Stimulated activated CD8-positive, alpha-beta memory T cell treated with anti-CD3 and anti-CD28 coated beads, Interleukin-12 subunit alpha, Interleukin-12 subunit beta, amount 100 ng/mL, for 4 hours (primary cell): ENCODE data around the gene VWA8.
"Not testable (repeated sequence)": the region's sequence is repeated elsewhere in the genome, so short reads cannot be mapped to it uniquely, and the experiment has no call there.

Source experiments
- DNase-seq: peaks from one replicate; pipeline ENCODE4 v3.0.0-alpha.2; 2020; ENCODE audit warnings: low read depth

Gene VWA8

GRCh38 chr13:41682001-41682400 lies 278.9 kb downstream of the VWA8 start:
- DNase-seq, result no peak

DNA sequence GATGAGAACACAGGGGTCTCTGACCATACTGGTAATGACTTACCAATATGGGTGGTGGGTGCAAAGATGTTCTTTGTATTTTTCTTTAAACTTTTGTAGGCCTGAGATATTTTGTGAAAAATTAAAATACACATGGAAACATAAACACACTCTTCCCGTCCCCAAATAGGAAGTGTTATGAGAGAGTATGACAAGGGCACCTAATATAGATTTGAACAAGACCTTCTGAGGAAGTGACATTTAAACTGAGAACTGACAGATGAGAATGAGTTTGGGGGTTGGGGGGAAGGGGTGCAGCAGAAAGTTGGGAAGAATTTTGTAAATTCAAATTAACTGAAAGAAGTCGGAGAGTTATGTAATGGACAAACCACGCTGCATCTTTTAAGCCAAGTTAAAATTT lies 279.3 kb downstream of the VWA8 start:
- DNase-seq, result no peak

DNA sequence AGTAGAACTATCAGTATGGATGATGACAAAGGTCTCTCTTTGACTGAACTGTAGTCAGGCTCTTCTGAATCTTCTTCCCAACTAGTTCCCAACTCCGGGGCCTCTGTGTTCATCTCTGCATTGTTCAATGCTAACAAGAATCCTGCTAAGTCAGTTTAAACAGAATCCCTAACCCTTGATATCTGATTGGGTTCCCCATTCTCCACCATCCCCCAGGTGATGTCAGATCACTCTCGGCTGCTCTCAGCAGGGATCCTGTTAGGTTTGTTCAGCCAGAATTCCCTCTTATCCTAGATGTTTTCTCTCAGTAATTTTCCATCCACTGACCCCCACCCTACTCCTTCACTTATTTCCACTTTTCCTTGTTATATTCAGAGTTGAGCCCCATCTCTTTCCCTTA lies 280.0 kb downstream of the VWA8 start:
- DNase-seq, result no peak

DNA sequence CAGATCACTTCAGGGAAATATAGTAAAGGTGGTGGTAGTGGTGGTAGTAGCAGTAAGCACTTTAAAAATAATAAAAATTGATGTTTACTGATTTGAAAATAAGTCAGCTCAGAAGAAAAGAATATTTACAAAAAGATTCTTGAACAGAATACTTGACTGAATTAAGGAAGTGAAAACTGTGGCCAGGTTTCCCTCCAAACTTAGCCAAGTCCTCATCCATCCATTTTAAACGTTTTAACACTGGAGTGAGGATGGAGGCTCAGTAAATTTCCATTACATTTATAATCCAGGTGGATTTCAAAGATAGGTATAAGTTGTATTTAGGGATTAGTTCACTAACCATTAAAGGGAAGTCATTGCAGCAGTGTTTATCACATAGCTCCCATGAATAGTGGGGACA lies 282.1 kb downstream of the VWA8 start:
- DNase-seq, result no peak

DNA sequence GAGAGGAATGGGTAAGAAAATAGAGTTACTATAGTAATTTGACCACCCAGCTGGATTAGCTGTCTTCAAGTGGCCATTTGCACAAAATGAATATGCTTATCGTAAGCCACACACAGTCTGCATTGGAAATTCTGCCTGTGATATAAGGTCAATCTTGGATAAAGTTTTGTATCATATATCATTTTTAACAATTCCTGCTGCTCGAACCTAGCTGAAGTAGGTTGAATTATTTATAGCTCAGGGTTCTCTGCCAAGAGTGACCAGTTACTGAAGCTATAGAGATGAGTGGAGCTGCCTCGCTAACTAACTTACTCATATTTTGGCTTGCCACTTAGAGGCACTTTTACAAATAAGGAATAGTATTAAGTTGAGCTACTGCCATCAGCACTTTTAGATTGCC lies 282.7 kb downstream of the VWA8 start:
- DNase-seq, result no peak

DNA sequence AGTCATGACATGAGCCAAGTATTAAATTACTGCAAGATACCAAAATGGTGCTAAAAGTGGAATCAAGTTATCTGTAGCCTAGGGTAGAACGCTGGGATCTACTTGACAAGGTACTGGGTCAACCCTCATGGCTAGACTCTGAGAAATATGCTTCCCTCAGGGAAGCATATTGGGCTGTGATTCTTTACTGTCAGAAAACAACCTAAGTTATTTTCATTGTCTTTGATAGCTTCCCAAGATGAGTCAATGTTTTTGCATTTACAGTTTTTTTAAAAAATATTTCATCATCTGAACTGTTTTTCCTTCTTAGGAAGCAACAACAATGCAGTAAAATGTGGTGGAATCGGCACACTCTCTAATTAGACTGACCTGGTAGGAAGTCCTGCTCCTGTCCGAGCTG lies 285.6 kb downstream of the VWA8 start:
- DNase-seq, result no peak

DNA sequence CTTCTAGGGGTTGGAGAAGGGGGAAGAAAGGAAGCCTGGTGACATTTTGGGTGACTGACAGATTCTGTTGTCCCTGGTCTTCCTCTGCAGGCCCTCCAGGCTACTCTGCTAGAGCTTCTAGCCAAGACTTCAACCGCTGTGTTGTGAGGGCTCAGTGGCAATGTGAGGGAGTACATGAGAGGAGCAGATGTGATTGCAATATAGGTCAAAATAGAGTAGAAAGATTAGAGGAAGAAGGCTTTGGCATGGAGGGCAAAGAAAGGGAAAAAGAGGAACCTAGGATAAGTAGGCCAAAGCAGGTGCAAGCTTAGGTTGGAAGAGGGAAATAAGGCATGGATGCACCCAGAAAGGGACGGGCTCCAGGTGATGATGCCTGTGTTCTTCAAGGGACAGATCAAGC lies 286.7 kb downstream of the VWA8 start:
- no peak for DNase-seq

DNA sequence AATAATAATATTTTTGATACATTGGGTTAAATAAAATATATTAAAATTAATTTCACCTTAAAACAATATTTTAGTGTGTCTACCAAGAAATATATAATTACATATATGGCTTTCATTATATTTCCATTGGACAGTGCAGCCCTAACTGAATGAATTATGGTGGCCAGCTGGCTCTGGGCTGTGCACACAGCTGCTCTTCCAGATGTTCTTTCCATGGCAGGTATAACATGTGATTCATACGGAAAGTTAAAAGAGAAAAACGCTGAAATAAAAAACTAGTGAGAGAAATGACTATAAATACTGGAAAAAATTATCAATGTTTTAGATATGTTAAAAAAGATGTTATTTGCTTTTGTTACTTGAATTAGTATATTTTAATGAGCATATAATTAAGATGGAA lies 287.3 kb downstream of the VWA8 start:
- no peak for DNase-seq

GRCh38 chr13:41670873-41671443 lies 290.0 kb downstream of the VWA8 start:
- no peak for DNase-seq

DNA sequence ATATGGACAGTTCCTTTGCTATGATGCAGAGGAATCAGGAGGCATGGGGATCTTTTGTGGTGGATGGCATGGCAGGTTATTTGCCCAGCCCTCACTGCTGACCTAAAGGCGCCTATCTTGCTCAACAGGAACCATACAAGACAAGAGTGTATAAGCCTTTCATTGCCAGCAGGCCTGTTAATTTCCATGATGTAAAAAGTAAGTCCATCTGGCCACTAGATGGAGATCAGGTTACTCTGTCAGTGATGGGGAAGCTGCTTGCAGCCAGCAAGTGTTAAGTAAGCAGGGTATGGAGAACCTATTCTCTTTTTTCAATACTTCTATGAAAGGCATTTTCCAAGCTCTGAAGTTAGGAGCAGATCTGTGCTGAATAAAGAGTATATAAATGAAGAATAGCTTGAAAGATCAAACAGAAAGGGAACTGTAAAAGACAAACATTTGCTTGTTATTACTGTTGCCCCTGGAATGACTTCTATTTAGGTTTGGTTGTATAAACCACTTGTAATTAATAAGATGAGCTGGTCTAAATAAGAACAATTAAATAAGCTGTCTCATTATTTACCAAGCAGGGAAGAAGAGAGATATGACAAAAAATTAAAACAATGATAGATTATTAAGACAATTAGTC lies 292.7 kb downstream of the VWA8 start:
- DNase-seq, result no peak

GRCh38 chr13:41666644-41667043 lies 294.3 kb downstream of the VWA8 start:
- DNase-seq, result no peak

GRCh38 chr13:41660411-41660810 lies 300.5 kb downstream of the VWA8 start:
- DNase-seq, result no peak

GRCh38 chr13:41658057-41658661 lies 302.8 kb downstream of the VWA8 start:
- DNase-seq, result no peak

- DNase-seq, result no peak
Measured at GRCh38 chr13:41655997-41656396, 304.9 kb downstream of the VWA8 start.

GRCh38 chr13:41654796-41655195 lies 306.1 kb downstream of the VWA8 start:
- no peak for DNase-seq

DNA sequence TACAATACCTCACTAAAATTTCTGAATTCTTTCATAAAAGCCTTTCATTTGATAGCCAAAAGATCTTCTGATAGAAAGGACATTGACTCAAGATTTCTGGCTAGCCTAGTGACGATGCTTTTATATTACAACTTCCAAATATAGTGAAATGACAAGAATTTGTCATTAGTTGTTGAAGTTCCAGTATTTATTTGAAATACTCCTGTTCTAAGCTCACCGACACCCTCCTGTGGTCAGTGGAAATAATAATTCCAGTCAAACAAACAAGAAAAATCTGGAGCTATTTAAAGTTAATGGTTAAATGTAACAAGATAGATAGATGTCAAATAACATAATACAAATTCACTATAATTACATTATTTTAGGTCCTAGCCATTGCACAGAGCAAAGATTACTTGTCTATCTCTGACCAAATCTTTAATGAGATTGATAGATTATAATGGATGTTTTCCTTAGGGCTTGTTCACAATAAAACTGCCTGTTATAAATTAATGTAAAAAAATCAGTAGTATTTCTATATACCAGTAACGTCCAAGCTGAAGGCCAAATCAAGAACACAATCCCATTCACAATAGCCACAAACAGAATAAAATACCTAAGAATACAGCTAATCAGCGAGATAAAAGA lies 308.1 kb downstream of the VWA8 start:
- no peak for DNase-seq

DNA sequence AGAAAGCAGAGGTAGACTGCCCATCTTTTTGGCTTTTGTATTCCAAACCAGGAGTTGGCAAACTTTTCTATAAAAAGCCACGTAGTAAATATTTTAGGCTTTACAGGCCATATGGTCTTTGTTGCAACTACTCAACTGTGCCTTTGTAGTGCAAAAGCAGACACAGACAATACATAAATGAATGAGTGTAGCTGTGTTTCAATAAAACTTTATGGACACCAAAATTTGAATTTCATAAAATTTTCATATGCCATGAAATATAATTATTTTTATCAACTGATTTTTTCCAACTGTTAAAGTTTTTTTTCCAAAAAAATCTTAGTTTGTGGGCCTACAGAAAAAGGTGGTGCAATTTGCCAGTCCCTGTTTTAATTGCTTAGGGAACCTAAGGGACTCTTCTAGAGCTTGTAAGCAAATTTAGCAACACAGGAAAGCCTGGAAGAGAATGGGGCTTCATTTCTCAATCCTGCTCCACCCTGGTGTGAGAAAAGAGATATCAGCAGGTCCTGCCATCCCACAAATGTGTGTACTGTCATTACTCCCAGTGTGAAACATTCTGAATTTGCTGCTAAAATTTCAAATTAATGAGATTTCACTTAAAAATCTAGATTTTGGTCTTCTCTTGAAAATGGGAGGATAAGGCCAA lies 309.4 kb downstream of the VWA8 start:
- DNase-seq, result no peak

GRCh38 chr13:41650706-41651105 lies 310.2 kb downstream of the VWA8 start:
- no peak for DNase-seq

DNA sequence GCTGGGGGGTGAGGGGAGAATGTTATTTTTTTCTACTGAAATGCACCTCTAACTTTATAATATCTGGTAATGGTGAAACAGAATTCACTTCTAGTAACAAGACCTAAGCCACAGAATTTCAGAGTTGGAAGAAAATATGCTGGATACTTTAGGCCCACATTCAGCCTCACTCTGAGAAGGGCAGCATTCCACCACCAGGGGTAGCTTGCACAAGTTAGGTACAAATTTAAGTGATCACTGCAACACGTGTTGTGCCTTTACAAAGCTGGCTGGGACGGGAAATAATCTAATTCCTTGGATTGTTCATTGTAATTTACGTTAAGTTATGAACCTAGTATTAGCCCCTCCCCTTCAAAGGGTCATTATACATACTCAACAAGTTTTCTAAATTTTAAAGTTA lies 311.2 kb downstream of the VWA8 start:
- DNase-seq, result no peak

DNA sequence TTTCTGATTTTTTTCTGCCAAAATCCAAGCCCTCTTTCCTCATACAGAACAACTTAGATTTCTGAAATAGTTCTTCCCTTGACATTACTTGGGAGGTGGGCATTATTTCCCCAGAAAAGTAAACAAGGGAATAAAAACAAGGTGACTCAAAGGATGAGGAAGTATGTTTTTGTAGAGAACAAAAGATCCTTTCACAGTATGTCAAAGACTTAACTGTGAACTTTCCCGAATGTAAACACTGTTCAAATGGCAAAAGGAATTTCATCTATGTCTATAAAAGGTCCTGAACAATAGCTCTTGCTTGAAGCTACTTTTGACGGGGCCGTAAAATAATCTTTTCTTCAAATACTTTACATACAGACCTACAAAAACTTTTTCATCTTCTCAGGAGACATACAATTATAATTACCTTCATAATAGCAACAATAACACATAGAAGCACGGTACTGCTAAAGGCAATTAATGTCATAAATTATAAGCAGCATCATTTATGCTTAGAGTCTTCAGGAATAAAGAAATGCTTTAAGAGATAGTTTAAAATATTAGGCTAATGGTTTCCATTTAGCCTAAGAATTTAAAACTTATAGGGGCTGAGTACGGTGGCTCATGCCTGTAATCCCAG lies 312.5 kb downstream of the VWA8 start:
- DNase-seq, result no peak

DNA sequence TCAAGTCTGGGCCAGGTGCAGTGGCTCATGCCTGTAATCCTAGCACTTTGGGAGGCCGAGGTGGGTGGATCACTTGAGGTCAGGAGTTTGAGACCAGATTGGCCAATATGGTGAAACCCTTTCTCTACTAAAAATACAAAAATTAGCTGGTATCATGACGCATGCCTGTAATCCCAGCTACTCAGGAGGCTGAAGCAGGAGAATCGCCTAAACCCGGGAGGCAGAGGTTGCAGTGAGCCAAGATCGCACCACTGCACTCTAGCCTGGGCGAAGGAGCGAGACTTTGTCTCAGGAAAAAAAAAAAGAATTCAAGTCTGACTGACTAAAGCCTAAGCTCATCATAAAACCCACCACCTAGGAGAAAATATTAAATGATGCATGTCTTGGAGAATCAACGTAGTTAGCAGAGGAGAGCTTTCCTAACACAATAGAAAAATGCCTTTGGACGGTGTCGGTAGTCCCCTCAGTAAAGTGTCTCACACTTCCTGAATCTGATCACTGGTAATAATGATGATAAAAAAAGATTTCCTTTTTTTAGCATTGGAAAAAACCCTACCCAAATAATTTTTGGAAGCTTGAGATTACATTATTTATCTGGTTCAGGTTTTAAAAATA lies 313.1 kb downstream of the VWA8 start:
- not testable (repeated sequence) for DNase-seq

DNA sequence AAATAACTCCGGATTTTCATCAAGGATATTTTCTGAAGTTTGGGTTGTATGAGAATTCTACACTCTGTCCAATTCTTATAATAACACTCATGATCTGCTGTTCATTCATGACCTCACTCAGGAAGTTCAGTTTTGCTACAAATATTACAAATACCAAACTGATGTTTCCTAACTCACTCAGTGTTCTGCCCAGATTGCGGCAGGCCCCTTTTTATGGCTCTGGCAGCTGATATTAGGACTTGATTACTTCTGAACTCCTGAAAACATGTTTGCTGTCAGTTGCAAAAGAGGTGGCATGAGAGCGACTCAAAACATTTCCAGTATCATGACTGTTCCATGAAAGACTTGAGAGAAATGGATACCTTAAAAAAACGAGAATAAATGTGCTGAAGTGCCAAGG lies 315.6 kb downstream of the VWA8 start:
- no peak for DNase-seq
